HFFc6 (cell line): ENCODE results near the gene SMPD2. TPM values are rescaled to one million over a fixed set of nuclear protein-coding genes. Genes with fewer than 3 reads are reported as not detected.

Source experiments
- DNase-seq: peaks from one replicate; pipeline ENCODE4 v3.0.0-alpha.2; 2018
- H3K27ac Mint-ChIP-seq: 2 replicates; pipeline ENCODE4 v1.8.0; 2020; ENCODE audit warnings: mild to moderate bottlenecking, mixed read lengths
- H3K27me3 Mint-ChIP-seq: 2 replicates; pipeline ENCODE4 v1.8.0; 2021; ENCODE audit warnings: mild to moderate bottlenecking, moderate library complexity, mixed read lengths; ENCODE audit not compliant: insufficient read depth
- H3K36me3 Mint-ChIP-seq: 2 replicates; pipeline ENCODE4 v1.8.0; 2021; ENCODE audit warnings: low read depth, mixed read lengths
- H3K4me1 Mint-ChIP-seq: 2 replicates; pipeline ENCODE4 v1.8.0; 2020; ENCODE audit warnings: low read depth, mixed read lengths
- H3K4me3 Mint-ChIP-seq: 2 replicates; pipeline ENCODE4 v1.8.0; 2020; ENCODE audit warnings: mild to moderate bottlenecking, moderate library complexity, mixed read lengths
- H3K9me3 Mint-ChIP-seq: 2 replicates; pipeline ENCODE4 v1.8.0; 2020; ENCODE audit warnings: mild to moderate bottlenecking, mixed read lengths
- CTCF ChIP-seq: fragments of 200-600 bp; sonication (generic); IDR thresholded peaks from 2 replicates; pipeline ENCODE4 v1.5.0; 2021; ENCODE audit warnings: antibody characterized with exemption, mild to moderate bottlenecking
- total RNA-seq, 6 experiments: library from RNA; stranded (reverse); fragmentation: NEBNext Ultra II Directional; extraction: Animal tissue kit (Norgen Biotek cat#: 25700); gene quantifications; 2 replicates in 1 of 6; 3 replicates in 5 of 6; pipeline ENCODE4 v1.2.3, GENCODE V29; 2021

The SMPD2 gene
- total RNA-seq, 6 experiments from 2014 or later: 5.0 to 7.4 (median 5.7) TPM

GRCh38 chr6:109475625-109476024 lies 35.1 kb downstream of the SMPD2 start:
- no peak for DNase-seq
- Mint-ChIP-seq H3K4me3 (no peak overlapping the region), H3K4me1 (peaks cover 31% of the 10 kb centered on the region), H3K9me3 (no peaks in the 10 kb centered on the region), H3K27ac (no peak overlapping the region), H3K36me3 (peaks cover 53% of the 10 kb centered on the region), H3K27me3 (no peaks in the 10 kb centered on the region)
- TF ChIP-seq CTCF: no peak

GRCh38 chr6:109477184-109477583 lies 36.7 kb downstream of the SMPD2 start:
- no peaks in the 10 kb centered on the region for H3K27me3 Mint-ChIP-seq
- H3K27ac Mint-ChIP-seq: no peak overlapping the region
- no peak overlapping the region for H3K4me3 Mint-ChIP-seq
- no peak for TF ChIP-seq CTCF
- peaks cover 46% of the 10 kb centered on the region for H3K4me1 Mint-ChIP-seq
- H3K36me3 Mint-ChIP-seq: peaks cover 62% of the 10 kb centered on the region
- no peak for DNase-seq
- no peaks in the 10 kb centered on the region for H3K9me3 Mint-ChIP-seq

- H3K36me3 Mint-ChIP-seq: peaks cover 63% of the 10 kb centered on the region
- peak overlapping the region; percentile 3; the same call in 1 of the 2 replicates for H3K27ac Mint-ChIP-seq
- H3K27me3 Mint-ChIP-seq: no peaks in the 10 kb centered on the region
- peaks cover 51% of the 10 kb centered on the region for H3K4me1 Mint-ChIP-seq
- no peaks in the 10 kb centered on the region for H3K9me3 Mint-ChIP-seq
- TF ChIP-seq CTCF: no peak
- DNase-seq: no peak
- no peak overlapping the region for H3K4me3 Mint-ChIP-seq
Measured at GRCh38 chr6:109477725-109478124, 37.2 kb downstream of the SMPD2 start.

- Mint-ChIP-seq H3K4me1 (peaks cover 52% of the 10 kb centered on the region), H3K9me3 (no peaks in the 10 kb centered on the region), H3K36me3 (peaks cover 57% of the 10 kb centered on the region), H3K4me3 (peak overlapping the region; percentile 77), H3K27ac (peak overlapping the region; percentile 14), H3K27me3 (no peaks in the 10 kb centered on the region)
- no peak for TF ChIP-seq CTCF
- no peak for DNase-seq
Measured at GRCh38 chr6:109478222-109478805, 37.8 kb downstream of the SMPD2 start.

- Mint-ChIP-seq H3K9me3 (no peaks in the 10 kb centered on the region), H3K27ac (peak overlapping the region; percentile 14), H3K36me3 (peaks cover 53% of the 10 kb centered on the region), H3K27me3 (no peaks in the 10 kb centered on the region), H3K4me3 (peak overlapping the region; percentile 77), H3K4me1 (peaks cover 57% of the 10 kb centered on the region)
- no peak for DNase-seq
- TF ChIP-seq CTCF: no peak
Measured at GRCh38 chr6:109478841-109479624, 38.5 kb downstream of the SMPD2 start.
